ENCODE data around the gene CYP3A5.
"Not testable (repeated sequence)": the region's sequence is repeated elsewhere in the genome, so short reads cannot be mapped to it uniquely, and the experiment has no call there.

CYP3A5 gene

DNA sequence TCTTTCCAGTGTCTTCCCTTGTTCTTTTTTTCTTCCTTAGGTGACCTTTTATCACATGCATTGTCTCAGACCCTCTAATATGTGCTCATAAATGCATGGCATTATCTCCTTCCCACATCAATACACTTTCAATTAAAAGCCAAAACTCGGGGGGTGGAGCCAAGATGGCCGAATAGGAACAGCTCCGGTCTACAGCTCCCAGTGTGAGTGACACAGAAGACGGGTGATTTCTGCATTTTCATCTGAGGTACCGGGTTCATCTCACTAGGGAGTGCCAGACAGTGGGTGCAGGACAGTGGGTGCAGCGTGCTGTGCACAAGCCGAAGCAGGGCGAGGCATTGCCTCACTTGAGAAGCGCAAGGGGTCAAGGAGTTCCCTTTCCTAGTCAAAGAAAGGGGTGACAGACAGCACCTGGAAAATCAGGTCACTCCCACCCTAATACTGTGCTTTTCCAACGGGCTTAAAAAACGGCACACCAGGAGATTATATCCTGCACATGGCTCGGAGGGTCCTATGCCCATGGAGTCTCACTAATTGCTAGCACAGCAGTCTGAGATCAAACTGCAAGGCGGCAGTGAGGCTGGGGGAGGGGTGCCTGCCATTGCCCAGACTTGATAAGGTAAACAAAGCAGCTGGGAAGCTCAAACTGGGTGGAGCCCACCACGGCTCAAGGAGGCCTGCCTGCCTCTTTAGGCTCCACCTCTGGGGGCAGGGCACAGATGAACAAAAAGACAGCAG lies 6.2 kb upstream of the CYP3A5 start:
- H3K9me3 ChIP-seq (ENCODE audit: insufficient read depth, low read length, severe bottlenecking); H3K27me3 ChIP-seq (ENCODE audit: insufficient read depth, low read length, poor library complexity); H3K36me3 ChIP-seq (ENCODE audit: insufficient read depth, low read length); ATAC-seq (ENCODE audit: insufficient read depth, low read depth); H2AFZ ChIP-seq (ENCODE audit: low read depth, low read length); H3K4me1 ChIP-seq (ENCODE audit: insufficient read depth, low read length); H4K20me1 ChIP-seq (ENCODE audit: insufficient read depth, low read length); H3K4me2 ChIP-seq (ENCODE audit: insufficient read depth, low read length); H3K9ac ChIP-seq (ENCODE audit: low read depth, low read length); H3K79me2 ChIP-seq (ENCODE audit: insufficient read depth, low read length); H3K4me3 ChIP-seq (ENCODE audit: low read depth in 1 of 2, low read length in 2 of 2); H3K27ac ChIP-seq (ENCODE audit: low read length): not testable (repeated sequence)
- peak; percentile 10 for DNase-seq

DNA sequence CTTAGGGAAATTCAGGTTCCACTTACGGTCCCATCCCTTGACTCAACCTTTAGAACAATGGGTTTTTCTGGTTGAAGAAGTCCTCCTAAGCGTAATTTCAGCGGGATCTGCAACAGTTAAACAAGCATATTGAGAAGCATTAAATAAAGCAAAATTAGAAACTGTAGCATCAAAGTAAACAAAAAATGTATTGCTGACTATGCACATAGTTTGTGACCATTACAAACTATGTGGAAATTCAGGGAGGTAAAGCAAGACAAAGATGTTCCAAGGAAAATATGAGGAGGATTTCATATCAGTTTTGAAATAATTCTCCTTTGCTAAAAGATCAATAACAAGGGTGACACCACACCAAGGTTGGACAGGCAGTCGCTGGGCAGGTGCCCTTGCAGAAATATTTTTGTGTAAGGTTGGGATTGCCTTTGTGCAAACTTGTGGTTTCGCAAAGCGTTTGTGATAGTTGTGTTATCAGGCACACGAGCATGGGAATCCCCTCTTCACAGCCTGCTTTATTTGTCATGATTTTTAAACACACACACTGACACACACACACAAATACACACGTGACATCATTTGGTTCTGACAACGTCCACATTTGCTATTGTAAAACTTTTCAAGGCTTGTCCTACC lies 5.4 kb upstream of the CYP3A5 start:
- Histone ChIP-seq H3K36me3 (ENCODE audit: insufficient read depth, low read length) (no peaks in the 10 kb centered on the region), H3K4me1 (ENCODE audit: insufficient read depth, low read length) (no peaks in the 10 kb centered on the region), H3K4me2 (ENCODE audit: insufficient read depth, low read length) (no peak overlapping the region), H4K20me1 (ENCODE audit: insufficient read depth, low read length) (no peaks in the 10 kb centered on the region), H3K27ac (ENCODE audit: low read length) (no peak overlapping the region), H2AFZ (ENCODE audit: low read depth, low read length) (no peak overlapping the region), H3K4me3 (ENCODE audit: low read depth in 1 of 2, low read length in 2 of 2) (no peak overlapping the region), H3K9me3 (ENCODE audit: insufficient read depth, low read length, severe bottlenecking) (no peaks in the 10 kb centered on the region), H3K27me3 (ENCODE audit: insufficient read depth, low read length, poor library complexity) (no peaks in the 10 kb centered on the region), H3K79me2 (ENCODE audit: insufficient read depth, low read length) (no peaks in the 10 kb centered on the region), H3K9ac (ENCODE audit: low read depth, low read length) (no peak overlapping the region)
- no peak for DNase-seq
- TF ChIP-seq, protein P1, sequence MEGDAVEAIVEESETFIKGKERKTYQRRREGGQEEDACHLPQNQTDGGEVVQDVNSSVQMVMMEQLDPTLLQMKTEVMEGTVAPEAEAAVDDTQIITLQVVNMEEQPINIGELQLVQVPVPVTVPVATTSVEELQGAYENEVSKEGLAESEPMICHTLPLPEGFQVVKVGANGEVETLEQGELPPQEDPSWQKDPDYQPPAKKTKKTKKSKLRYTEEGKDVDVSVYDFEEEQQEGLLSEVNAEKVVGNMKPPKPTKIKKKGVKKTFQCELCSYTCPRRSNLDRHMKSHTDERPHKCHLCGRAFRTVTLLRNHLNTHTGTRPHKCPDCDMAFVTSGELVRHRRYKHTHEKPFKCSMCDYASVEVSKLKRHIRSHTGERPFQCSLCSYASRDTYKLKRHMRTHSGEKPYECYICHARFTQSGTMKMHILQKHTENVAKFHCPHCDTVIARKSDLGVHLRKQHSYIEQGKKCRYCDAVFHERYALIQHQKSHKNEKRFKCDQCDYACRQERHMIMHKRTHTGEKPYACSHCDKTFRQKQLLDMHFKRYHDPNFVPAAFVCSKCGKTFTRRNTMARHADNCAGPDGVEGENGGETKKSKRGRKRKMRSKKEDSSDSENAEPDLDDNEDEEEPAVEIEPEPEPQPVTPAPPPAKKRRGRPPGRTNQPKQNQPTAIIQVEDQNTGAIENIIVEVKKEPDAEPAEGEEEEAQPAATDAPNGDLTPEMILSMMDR (IDR thresholded peaks at IDR 0.05; ENCODE audit: borderline replicate concordance, extremely low read depth, low read length, poor library complexity, severe bottlenecking), result no peak
- TF ChIP-seq EZH2 (IDR thresholded peaks at IDR 0.05; ENCODE audit: borderline replicate concordance, low read depth, low read length, severe bottlenecking), result no peak
- ATAC-seq (ENCODE audit: insufficient read depth, low read depth), result no peak

GRCh38 chr7:99679032-99679399 lies 780 bp downstream of the CYP3A5 start:
- no peak overlapping the region for H3K4me2 ChIP-seq (ENCODE audit: insufficient read depth, low read length)
- DNase-seq, result no peak

GRCh38 chr7:99677648-99678045 lies 2.1 kb downstream of the CYP3A5 start:
- DNase-seq, result no peak

More at GRCh38 chr7:99679032-99679399, 780 bp downstream of the CYP3A5 start:
- Histone ChIP-seq H3K9ac (ENCODE audit: low read depth, low read length) (no peak overlapping the region), H3K4me1 (ENCODE audit: insufficient read depth, low read length) (no peaks in the 10 kb centered on the region), H3K4me3 (ENCODE audit: low read depth in 1 of 2, low read length in 2 of 2) (no peak overlapping the region), H3K27ac (ENCODE audit: low read length) (no peak overlapping the region), H3K9me3 (ENCODE audit: insufficient read depth, low read length, severe bottlenecking) (no peaks in the 10 kb centered on the region), H3K36me3 (ENCODE audit: insufficient read depth, low read length) (no peaks in the 10 kb centered on the region), H3K27me3 (ENCODE audit: insufficient read depth, low read length, poor library complexity) (no peaks in the 10 kb centered on the region), H4K20me1 (ENCODE audit: insufficient read depth, low read length) (no peaks in the 10 kb centered on the region), H2AFZ (ENCODE audit: low read depth, low read length) (no peak overlapping the region), H3K79me2 (ENCODE audit: insufficient read depth, low read length) (no peaks in the 10 kb centered on the region)
- TF ChIP-seq EZH2 (IDR thresholded peaks at IDR 0.05; ENCODE audit: borderline replicate concordance, low read depth, low read length, severe bottlenecking), result no peak
- TF ChIP-seq, protein P1 (IDR thresholded peaks at IDR 0.05; ENCODE audit: borderline replicate concordance, extremely low read depth, low read length, poor library complexity, severe bottlenecking), result no peak
- no peak for ATAC-seq (ENCODE audit: insufficient read depth, low read depth)

More at GRCh38 chr7:99677648-99678045, 2.1 kb downstream of the CYP3A5 start:
- TF ChIP-seq, protein P1 (IDR thresholded peaks at IDR 0.05; ENCODE audit: borderline replicate concordance, extremely low read depth, low read length, poor library complexity, severe bottlenecking), result no peak
- TF ChIP-seq EZH2 (IDR thresholded peaks at IDR 0.05; ENCODE audit: borderline replicate concordance, low read depth, low read length, severe bottlenecking), result no peak
- H3K9me3 ChIP-seq (ENCODE audit: insufficient read depth, low read length, severe bottlenecking), result no peaks in the 10 kb centered on the region
- H3K27me3 ChIP-seq (ENCODE audit: insufficient read depth, low read length, poor library complexity), result no peaks in the 10 kb centered on the region
- H3K9ac ChIP-seq (ENCODE audit: low read depth, low read length), result no peak overlapping the region
- H3K36me3 ChIP-seq (ENCODE audit: insufficient read depth, low read length), result no peaks in the 10 kb centered on the region
- no peak overlapping the region for H3K4me2 ChIP-seq (ENCODE audit: insufficient read depth, low read length)
- H3K79me2 ChIP-seq (ENCODE audit: insufficient read depth, low read length), result no peaks in the 10 kb centered on the region
- H4K20me1 ChIP-seq (ENCODE audit: insufficient read depth, low read length), result no peaks in the 10 kb centered on the region
- no peak overlapping the region for H3K4me3 ChIP-seq (ENCODE audit: low read depth in 1 of 2, low read length in 2 of 2)
- no peak overlapping the region for H3K27ac ChIP-seq (ENCODE audit: low read length)
- no peak for ATAC-seq (ENCODE audit: insufficient read depth, low read depth)
- H3K4me1 ChIP-seq (ENCODE audit: insufficient read depth, low read length), result no peaks in the 10 kb centered on the region
- no peak overlapping the region for H2AFZ ChIP-seq (ENCODE audit: low read depth, low read length)
